Posterior cingulate gyrus (tissue), 11 donors: ENCODE data around the gene GPR63.

Experiments used
- DNase-seq, 10 donors: peaks; one replicate each; pipeline versions ENCODE4 v3.0.0 to v3.0.0-alpha.2; 2020 to 2021; ENCODE audit warnings: mixed read lengths in 3 of 10
- intact Hi-C: fragments of 100-400 bp; cut with DNase I; formaldehyde crosslinking; loops from one replicate; pipeline ENCODE4 v1.15.1; 2023

The GPR63 gene

DNA sequence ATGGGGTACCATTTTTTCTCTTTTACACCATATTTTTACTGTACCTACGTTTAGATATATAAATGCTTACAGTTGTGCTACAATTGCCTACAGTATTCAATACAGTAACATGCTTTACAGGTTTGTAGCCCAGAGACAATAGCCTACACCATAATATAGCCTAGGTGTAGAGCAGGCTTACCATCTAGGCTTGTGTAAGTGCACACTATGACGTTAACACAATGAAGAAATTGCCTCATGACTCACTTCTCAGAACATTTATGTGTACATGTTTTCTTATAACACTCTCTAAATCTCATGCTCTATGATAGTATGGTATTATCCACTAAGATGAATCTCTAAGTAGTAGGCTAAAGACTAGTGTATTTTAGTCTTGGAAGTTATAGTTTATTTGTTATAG, 13.5 kb downstream of the GPR63 start:
- intact Hi-C loops, result no loop called here
- no peak for DNase-seq

DNA sequence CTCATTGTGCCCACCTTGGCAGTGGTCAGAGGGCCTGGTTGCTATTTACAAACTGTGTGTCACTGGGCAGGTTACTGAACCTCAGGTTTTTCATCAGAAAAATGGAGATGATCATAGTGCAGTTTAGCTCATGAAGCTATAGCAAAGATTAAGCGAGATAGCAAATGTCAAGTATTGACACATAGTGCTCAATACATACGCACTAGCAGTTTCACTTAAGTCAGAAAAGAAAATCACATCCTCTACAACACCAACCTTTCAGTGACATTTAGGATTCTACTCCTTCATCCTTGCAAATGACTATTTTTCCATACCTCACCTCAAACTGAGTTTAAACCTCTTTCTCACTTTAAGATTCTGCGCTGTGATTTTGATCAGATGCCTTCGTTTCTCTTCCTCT, 16.2 kb downstream of the GPR63 start:
- no peak for DNase-seq
- intact Hi-C loops, result no loop called here

DNA sequence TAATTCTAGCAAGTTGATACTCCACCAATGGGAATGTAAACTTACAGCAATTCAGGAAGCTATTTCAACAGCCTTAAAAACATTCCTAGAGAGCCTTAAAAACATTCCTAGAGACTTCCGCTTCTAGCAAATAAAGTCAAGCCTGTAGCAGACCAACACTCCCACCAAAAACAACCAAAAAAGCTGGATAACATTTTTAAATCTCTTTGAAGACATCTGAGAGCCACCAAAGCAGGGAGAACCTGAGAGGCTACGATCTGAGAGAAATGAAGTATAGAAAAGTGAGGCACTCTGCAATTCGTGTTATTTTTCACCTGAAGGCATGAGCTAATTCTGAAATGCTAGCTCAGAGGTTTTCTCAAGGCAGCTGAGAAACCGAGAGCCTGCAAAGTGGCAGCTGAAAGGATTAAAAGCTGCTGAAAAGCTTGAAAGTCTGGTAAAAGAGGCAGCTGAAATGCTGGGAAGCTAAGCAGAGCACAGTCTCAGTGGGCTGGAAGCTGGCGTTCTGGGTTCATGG, 20.9 kb downstream of the GPR63 start:
- no peak for DNase-seq
- intact Hi-C loops, result no loop called here

DNA sequence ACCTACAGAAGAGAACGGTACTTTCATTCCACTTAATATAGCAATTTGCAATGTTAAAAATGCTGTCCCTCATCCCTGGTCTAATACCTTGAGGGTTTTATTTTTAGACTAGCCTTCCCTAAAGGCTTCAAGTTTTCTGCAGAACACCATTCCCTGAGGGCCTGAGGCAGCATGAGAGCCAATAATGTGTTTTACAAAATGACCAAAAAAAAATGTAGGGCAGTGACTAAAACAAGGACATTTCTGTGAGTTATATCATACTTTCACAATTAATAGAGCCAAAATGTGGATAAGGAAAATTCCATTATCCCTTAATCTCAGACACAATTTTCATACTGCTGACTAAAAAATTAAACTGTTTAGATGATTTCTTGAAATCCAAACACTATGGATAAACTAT, 22.7 kb downstream of the GPR63 start:
- intact Hi-C loops, result no loop called here
- DNase-seq, result no peak

GRCh38 chr6:96812077-96812703, 25.1 kb downstream of the GPR63 start:
- DNase-seq, result no peak
- intact Hi-C loops, result no loop called here

- DNase-seq, result no peak
- intact Hi-C loops, result no loop called here
These were observed 25.6 kb downstream of the GPR63 start for GRCh38 chr6:96811670-96812069.

DNA sequence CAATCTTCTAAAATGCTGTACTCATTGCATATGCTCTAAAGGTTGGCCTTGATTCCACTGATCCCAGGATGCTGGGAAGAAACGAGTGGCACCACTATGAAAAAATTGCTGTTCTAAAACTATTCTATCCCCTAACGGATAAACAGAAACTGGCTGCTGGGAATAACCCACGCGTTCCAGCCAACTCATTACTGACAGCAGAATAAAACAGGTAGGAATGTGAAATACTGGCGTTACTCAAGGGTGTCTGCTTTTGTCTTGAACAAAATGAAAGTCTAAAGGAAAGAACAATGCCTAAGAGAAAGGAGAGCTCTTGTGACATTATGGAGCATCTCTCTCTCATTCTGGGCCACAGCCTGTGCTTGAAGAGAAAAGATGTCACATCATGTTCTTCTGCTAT, 26.1 kb downstream of the GPR63 start:
- intact Hi-C loops, result no loop called here
- DNase-seq, result no peak

DNA sequence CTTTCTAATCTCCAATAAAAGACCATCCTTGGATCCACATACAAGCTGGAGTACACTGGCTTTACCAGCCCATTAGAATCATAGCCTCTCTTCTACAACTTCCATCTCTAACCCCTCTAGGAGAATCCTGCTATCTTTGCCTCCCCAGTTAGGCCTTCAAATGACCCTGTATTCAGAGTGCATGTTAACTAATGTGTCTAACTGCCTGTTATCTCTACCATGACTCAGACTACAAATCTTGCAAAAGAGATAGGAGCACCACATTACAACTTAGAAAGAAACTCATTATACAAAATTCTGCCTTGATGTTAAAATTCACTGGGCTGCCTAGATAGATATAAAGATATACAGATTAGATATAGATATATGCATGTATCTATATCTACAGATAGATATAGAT, 28.2 kb downstream of the GPR63 start:
- intact Hi-C loops, result no loop called here
- no peak for DNase-seq

DNA sequence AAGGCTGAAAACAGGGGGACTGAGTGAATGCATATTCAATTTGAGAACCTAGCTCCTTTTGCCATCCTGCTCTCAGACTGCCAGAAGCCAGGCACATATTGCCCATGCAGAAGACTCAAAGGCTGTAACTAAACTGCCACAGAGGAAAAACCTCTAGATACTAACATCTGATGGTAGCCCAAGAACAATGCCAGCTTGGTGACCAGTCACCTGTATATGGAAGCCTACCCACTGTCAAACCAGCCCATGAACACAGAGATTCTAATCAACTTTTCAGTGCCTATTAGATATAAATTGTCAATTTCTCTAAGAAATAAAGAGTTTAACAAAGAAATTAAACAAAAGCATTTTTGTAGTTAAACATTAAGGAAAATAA, 34.2 kb downstream of the GPR63 start:
- intact Hi-C loops, result no loop called here
- no peak for DNase-seq

GRCh38 chr6:96795481-96795880, 41.8 kb downstream of the GPR63 start:
- intact Hi-C loops, result no loop called here
- DNase-seq, result no peak

DNA sequence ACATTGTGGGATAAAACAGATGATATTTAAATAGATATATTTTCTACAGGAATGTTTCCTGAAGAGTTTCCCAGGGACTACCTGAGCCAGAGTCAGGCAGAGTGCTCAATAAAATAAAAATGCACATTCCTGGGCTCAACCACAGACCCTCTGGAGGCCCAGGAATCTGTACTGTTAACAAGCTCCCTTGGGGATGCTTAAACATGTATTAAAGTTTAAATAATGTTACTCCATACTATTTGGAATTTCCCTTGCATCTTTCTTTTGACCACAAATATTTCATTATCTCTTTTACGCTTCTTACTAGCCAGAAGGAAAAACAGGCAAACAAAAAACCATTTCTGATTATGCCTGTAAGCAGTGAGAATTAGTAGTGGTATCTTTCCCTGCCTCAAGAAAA, 42.3 kb downstream of the GPR63 start:
- DNase-seq, result no peak
- intact Hi-C loops, result no loop called here

DNA sequence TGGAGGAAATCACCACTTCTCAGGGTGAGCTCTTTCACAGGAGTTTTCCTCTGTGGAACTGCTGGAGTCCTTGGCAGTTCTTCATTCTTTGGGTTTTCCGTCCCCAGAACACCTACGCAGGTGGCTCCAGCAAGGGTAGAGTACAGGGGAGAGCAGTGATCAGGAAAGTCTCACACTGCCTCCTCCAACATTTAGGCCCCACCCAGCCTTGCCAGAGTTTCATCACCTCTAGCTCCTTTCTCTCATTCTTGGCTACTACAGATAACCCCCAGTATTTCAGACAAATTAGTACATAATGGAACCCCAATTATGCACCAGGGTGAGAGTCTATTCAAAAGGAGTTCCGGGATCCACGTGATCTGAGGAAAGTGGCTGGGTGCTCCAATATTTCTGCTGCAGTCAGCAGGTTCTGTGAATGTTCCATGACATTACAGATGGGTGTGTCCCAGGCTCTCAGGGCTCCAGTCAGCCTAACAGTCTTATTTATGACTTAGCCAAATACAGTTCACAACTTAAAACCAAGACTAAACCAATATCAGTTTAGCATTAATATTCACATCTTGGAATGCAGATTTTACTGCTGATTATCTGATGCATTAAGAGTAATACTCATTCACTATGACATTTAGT, 44.6 kb downstream of the GPR63 start:
- DNase-seq, result no peak
- intact Hi-C loops, result no loop called here

DNA sequence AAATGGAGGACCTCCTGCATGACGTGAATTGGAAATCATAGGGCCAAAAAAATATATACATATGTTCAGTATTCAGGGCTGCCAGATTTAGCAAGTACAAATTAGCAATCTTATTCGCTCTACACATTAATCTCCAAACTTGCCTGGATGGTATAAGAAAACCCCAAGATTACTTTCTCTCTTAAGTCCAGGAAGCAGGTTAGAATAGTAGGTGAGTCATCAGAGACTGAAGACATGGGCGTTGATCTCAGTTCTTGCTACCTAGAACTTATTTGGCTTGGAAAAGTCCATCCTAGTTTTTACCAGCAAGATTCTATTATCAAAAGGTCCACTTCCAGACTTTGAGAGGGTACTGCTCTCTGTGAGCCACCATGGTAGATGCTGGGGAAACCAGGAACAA, 47.4 kb downstream of the GPR63 start:
- intact Hi-C loops, result no loop called here
- no peak for DNase-seq

GRCh38 chr6:96787846-96788580, 49.3 kb downstream of the GPR63 start:
- intact Hi-C loops, result no loop called here

DNA sequence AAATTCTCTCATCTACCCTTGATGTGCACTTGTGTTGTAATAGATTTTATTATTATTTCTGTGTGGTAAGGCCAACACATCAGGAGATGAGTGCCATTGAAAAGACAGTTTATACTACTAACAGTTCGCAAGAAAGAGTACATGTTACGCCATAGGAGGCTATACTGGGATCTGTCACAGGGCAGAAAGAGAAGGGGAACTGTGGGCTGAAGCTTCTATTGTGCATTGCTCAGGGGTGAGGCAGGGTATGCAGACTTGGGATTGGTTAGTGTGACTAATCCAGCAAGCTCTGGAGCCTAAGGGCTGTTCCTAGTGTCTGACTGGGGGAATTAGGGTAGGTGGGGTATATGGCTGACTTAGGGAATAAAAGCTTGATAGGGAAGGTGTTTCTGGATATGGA, 50.9 kb downstream of the GPR63 start:
- no peak for DNase-seq

More at GRCh38 chr6:96787846-96788580, 49.3 kb downstream of the GPR63 start:
- no peak for DNase-seq

DNA sequence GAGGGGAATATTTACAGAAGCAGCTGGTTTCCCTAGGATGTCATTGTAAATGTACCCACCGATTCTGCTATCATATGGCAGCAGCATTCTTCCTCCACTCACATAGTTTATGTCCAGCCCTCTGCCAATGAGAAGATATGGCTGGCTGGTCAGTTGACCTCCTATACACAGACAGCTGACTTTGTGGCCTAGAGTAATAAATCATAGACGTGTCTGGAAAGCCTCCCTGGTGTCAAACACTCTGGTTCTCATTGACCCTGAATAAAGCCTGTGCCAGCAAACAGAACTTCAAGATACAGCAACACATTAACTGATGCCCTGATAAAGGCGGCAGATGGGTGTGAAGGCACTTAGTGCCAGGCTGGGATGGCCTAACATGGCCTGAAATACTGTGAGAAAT, 52.6 kb downstream of the GPR63 start:
- no peak for DNase-seq
- intact Hi-C loops, result no loop called here

More for the DNA sequence above, 50.9 kb downstream of the GPR63 start:
- intact Hi-C loops, result no loop called here

DNA sequence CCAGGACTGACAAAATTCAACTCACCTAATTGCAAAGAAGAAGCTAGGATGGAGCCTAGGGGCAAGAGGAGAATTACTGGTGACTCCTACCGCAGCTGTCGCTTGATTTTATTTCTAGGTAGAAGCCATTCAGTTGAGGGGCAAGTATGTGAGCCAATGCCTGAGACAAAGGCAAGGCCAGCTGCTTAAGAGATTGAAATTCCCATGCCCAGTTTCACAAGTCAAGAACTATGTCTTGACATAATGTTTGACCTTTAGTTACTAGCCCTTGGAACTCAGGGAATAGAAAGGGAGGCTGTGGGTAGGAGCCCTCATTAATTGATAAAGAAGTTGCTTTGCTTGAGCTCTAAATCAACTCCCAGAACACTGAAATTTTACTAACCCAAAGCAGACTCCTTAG, 54.0 kb downstream of the GPR63 start:
- no peak for DNase-seq
- intact Hi-C loops, result no loop called here

DNA sequence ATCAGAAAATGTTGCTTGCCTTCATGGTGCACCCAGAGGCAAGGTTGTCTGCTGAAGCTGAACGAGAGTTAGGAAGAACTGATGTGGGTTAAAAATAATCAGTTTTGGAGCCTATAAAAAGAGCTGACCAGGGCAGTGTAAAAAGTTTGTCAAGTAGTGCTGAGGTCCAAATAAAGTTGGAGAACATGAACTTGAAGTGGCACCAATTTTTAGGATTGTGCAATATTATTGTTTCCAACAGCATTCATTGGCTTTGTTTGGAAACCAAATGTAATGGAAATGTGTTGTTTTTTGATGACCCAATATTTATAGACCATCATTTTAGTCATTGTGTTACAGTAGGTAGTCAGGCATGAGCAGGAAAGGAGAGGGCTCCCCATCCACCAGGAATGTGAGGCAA, 55.7 kb downstream of the GPR63 start:
- intact Hi-C loops, result no loop called here
- no peak for DNase-seq

- DNase-seq, result no peak
- intact Hi-C loops, result no loop called here
These were observed 60.2 kb downstream of the GPR63 start for GRCh38 chr6:96777113-96777512.

- intact Hi-C loops, result no loop called here
- DNase-seq, result no peak
These were observed 61.4 kb downstream of the GPR63 start for GRCh38 chr6:96775727-96776400.

DNA sequence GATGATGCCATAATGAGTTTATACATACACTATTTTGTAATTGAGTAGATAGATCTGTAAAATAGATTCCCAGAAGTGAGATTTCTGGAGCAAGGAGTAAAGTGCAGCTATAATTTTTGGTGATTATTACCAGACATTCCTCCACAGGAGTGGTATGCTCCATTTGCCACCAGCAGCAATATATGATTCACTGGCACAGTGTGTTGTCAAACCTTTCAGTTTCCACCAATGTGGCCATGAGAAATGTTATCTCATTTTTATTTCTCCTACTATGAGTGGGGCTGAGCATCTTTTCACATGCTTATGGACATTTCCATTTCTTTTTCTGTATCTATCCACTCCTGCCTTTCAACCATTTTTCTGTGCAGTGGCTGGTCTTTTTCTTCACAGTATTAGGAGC, 70.5 kb downstream of the GPR63 start:
- intact Hi-C loops, result no loop called here
- no peak for DNase-seq
